GM18867 (cell line): Measurements from ENCODE around the gene FAM83F.
"Not testable (repeated sequence)": the region's sequence is repeated elsewhere in the genome, so short reads cannot be mapped to it uniquely, and the experiment has no call there.

Experiments
- ATAC-seq: cut with Tn5 transposase; IDR thresholded peaks from one replicate; pipeline ENCODE4 v1.9.1; 2021; ENCODE audit warnings: mild to moderate bottlenecking, moderate library complexity; ENCODE audit not compliant: unreplicated experiment

The FAM83F gene

GRCh38 chr22:40009951-40010671, 15.4 kb downstream of the FAM83F start:
- no peak for ATAC-seq

GRCh38 chr22:40010746-40011145, 16.0 kb downstream of the FAM83F start:
- ATAC-seq = no peak

- ATAC-seq = no peak
Observed at GRCh38 chr22:40014667-40015248, 20.0 kb downstream of the FAM83F start.

- no peak for ATAC-seq
Observed at GRCh38 chr22:40015358-40015976, 20.7 kb downstream of the FAM83F start.

GRCh38 chr22:40018051-40018450, 23.3 kb downstream of the FAM83F start:
- no peak for ATAC-seq

GRCh38 chr22:40019100-40019499, 24.3 kb downstream of the FAM83F start:
- no peak for ATAC-seq

GRCh38 chr22:40020956-40021355, 26.2 kb downstream of the FAM83F start:
- ATAC-seq = no peak

GRCh38 chr22:40021401-40022000, 26.7 kb downstream of the FAM83F start:
- ATAC-seq = no peak

GRCh38 chr22:40022536-40023240, 27.9 kb downstream of the FAM83F start:
- ATAC-seq = no peak

GRCh38 chr22:40023341-40023841, 28.6 kb downstream of the FAM83F start:
- no peak for ATAC-seq

- ATAC-seq = no peak
Observed at GRCh38 chr22:40024201-40025061, 29.7 kb downstream of the FAM83F start.

- ATAC-seq = not testable (repeated sequence)
Observed at GRCh38 chr22:40025062-40025379, 30.3 kb downstream of the FAM83F start.

GRCh38 chr22:40025856-40026255, 31.1 kb downstream of the FAM83F start:
- no peak for ATAC-seq

- ATAC-seq = no peak
Observed at GRCh38 chr22:40026641-40027040, 31.9 kb downstream of the FAM83F start.

- no peak for ATAC-seq
Observed at GRCh38 chr22:40027191-40028097, 32.7 kb downstream of the FAM83F start.

GRCh38 chr22:40028098-40028425, 33.3 kb downstream of the FAM83F start:
- no peak for ATAC-seq

- ATAC-seq = no peak
Observed at GRCh38 chr22:40029189-40029890, 34.6 kb downstream of the FAM83F start.

- no peak for ATAC-seq
Observed at GRCh38 chr22:40030026-40030757, 35.4 kb downstream of the FAM83F start.
